HG03378 (cell line): ENCODE results near the gene FAM120B.

Experiments used
- ATAC-seq: cut with Tn5 transposase; IDR thresholded peaks from one replicate; pipeline ENCODE4 v1.9.1; 2021; ENCODE audit warnings: mild to moderate bottlenecking, moderate library complexity; ENCODE audit not compliant: unreplicated experiment

FAM120B gene

GRCh38 chr6:170453586-170454511, 147.3 kb downstream of the FAM120B start:
- no peak for ATAC-seq

- no peak for ATAC-seq
Measured at GRCh38 chr6:170454512-170455285, 148.1 kb downstream of the FAM120B start.

- ATAC-seq, result no peak
Measured at GRCh38 chr6:170455335-170455979, 148.9 kb downstream of the FAM120B start.

- no peak for ATAC-seq
Measured at GRCh38 chr6:170456334-170456733, 149.8 kb downstream of the FAM120B start.
